Aorta (tissue), 5 donors: ENCODE measurements around the gene HPSE2. TPM values are rescaled to one million over a fixed set of nuclear protein-coding genes. Genes with fewer than 3 reads are reported as not detected.

Source experiments
- ATAC-seq: fragments of 200-7000 bp; cut with Tn5 transposase; one replicate; pipeline ENCODE4 v1.9.1; 2022; ENCODE audit warnings: moderate library complexity; ENCODE audit not compliant: low FRiP score
- DNase-seq, 2 donors: peaks; one replicate each; pipeline ENCODE4 v3.0.0-alpha.2; 2020
- H3K27ac ChIP-seq, 2 donors: one replicate each; pipeline ENCODE4 v1.5.1; 2013; ENCODE audit warnings: low read length in 2 of 2, mild to moderate bottlenecking in 2 of 2, moderate library complexity in 2 of 2, control low read depth in 1 of 2, inconsistent platforms in 1 of 2, low read depth in 1 of 2
- H3K27me3 ChIP-seq, 2 donors: one replicate each; pipeline ENCODE4 v1.6.1; 2013; ENCODE audit warnings: control low read depth in 1 of 2, low read length in 1 of 2, mild to moderate bottlenecking in 1 of 2, moderate library complexity in 1 of 2; ENCODE audit not compliant: insufficient read depth in 2 of 2, control insufficient read depth in 1 of 2
- H3K36me3 ChIP-seq, 2 donors: one replicate each; pipeline ENCODE4 v1.6.1; 2013; ENCODE audit warnings: control low read depth in 1 of 2, low read length in 1 of 2, mild to moderate bottlenecking in 1 of 2; ENCODE audit not compliant: insufficient read depth in 2 of 2, control insufficient read depth in 1 of 2
- H3K4me1 ChIP-seq, 2 donors: one replicate each; pipeline ENCODE4 v1.6.1; 2013; ENCODE audit warnings: low read length in 2 of 2, control low read depth in 1 of 2, mild to moderate bottlenecking in 1 of 2, moderate library complexity in 1 of 2; ENCODE audit not compliant: insufficient read depth in 2 of 2, control insufficient read depth in 1 of 2
- H3K4me3 ChIP-seq, 2 donors: one replicate each; pipeline ENCODE4 v1.5.1; 2013; ENCODE audit warnings: low read length in 2 of 2, control low read depth in 1 of 2, mild to moderate bottlenecking in 1 of 2
- H3K9me3 ChIP-seq: one replicate; pipeline ENCODE4 v1.6.1; 2013; ENCODE audit warnings: mild to moderate bottlenecking, low read length; ENCODE audit not compliant: control insufficient read depth
- WGBS, 2 donors: extraction: QIAGEN DNeasy Blood & Tissue Kit; methylation state at CpG; one replicate each; pipeline ENCODE4 v1.1.7; 2013; 5-methylcytosine and 5-hydroxymethylcytosine counted together
- intact Hi-C, 2 donors: fragments of 100-400 bp; cut with DNase I; formaldehyde crosslinking; loops; one replicate each; pipeline versions ENCODE4 v1.14.2 to v1.15.0; 2022
- polyA plus RNA-seq, 2 donors: library from polyadenylated mRNA; stranded (reverse); fragments of 200-250 nt; gene quantifications; one replicate each; pipeline ENCODE4 v1.2.3, GENCODE V29; 2013
- total RNA-seq, 2 donors: library from RNA; stranded (reverse); fragmentation: NEBNext Ultra II Directional; extraction: Animal tissue kit (Norgen Biotek cat#: 25700); gene quantifications; one replicate each; pipeline ENCODE4 v1.2.1, GENCODE V29; 2021
- donor health status: healthy with polysubstance abuse.
- donor health status: Bipolar disorder and iron deficiency.
- donor health status: DM: no; HTN: no; CAD: no.
- donor health status: DM: no; HTN: no; CAD: no.
- donor health status: DM: yes; HTN: yes; CAD: no.

The HPSE2 gene
- total and polyA plus RNA-seq, 4 donors, result 1.2 to 22.0 (median 4.8) TPM

DNA sequence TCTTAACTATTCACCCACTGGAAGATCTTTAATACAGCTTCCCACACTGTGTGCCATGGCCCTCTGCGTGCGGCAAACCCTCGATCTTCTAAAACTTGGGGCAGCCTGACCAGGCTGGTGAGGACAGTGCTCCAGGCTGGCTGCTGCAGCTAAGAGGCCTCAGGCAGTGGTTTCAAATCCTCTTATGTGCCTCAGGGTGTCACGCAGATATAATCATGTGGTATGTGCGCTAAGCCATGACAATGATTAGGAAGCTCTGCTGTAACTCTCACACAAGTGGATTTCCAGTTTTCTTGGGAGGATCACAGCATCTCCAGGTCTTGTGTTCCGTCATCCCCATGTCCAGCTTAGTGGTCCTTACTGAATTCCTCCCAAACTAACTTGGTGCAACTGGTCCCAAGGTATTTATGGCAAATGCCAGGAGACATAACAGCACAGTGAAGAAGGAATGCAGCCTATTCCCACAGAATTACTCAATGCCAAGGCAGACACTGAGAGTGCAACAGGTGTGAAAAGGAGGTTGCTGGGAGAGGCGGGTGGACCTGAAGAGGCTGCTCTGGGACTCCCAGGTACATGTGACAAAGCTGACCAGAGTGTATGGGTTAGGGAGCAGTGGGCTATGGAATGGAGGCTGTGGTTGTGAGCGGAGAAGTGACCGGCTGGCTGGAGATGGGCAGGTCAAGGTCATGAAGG lies 791.2 kb downstream of the HPSE2 start:
- Histone ChIP-seq H3K27me3 (no peaks in the 10 kb centered on the region), H3K9me3 (no peaks in the 10 kb centered on the region), H3K4me1 (no peaks in the 10 kb centered on the region), H3K4me3 (no peak overlapping the region), H3K27ac (no peak overlapping the region), H3K36me3 (peaks cover 0 to 3% of the 10 kb centered on the region in 2 donors)
- DNase-seq (no peak), ATAC-seq (no peak)
- intact Hi-C loops, result no loop called here
- 86 to 93% methylated on average over 9 of the region's 9 CpGs for WGBS, 2 donors

GRCh38 chr10:98438715-98439114 lies 796.9 kb downstream of the HPSE2 start:
- Histone ChIP-seq H3K4me1 (no peaks in the 10 kb centered on the region), H3K27me3 (no peaks in the 10 kb centered on the region), H3K4me3 (no peak overlapping the region), H3K36me3 (peaks cover 0 to 12% of the 10 kb centered on the region in 2 donors), H3K27ac (no peak overlapping the region), H3K9me3 (no peaks in the 10 kb centered on the region)
- DNase-seq (peak in 1 of 2 donors; percentile 52), ATAC-seq (no peak)
- intact Hi-C loops, result no loop called here
- WGBS, 2 donors, result 92 to 94% methylated on average over 4 of the region's 4 CpGs

DNA sequence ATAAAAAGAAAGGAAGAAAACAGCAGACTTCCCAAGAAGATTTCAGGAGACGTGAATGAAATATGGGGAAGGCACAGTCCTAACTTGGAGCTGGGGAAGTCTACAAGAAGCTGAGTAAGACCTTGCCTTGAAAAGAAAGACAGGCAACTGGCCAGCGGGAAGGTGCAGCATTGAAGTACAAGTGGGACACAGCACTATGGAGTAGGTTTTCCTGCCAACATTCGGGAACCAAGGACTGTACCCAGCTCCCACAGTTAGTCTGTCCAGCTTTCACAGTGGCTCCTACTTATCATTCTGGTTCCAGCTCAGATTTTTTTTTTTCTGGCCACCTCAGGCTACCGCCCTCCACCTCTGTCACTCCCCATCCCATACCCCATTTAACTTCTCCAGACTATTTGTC lies 798.9 kb downstream of the HPSE2 start:
- WGBS, 2 donors, result 73 to 84% methylated on average over 4 of the region's 4 CpGs
- Histone ChIP-seq H3K9me3 (no peaks in the 10 kb centered on the region), H3K27ac (no peak overlapping the region), H3K27me3 (no peaks in the 10 kb centered on the region), H3K4me1 (no peaks in the 10 kb centered on the region), H3K36me3 (peaks cover 0 to 12% of the 10 kb centered on the region in 2 donors), H3K4me3 (no peak overlapping the region)
- ATAC-seq, result no peak
- no peak for DNase-seq
- intact Hi-C loops, result no loop called here

GRCh38 chr10:98435178-98435577 lies 800.5 kb downstream of the HPSE2 start:
- Histone ChIP-seq H3K27ac (no peak overlapping the region), H3K4me1 (no peaks in the 10 kb centered on the region), H3K27me3 (no peaks in the 10 kb centered on the region), H3K36me3 (peaks cover 0 to 18% of the 10 kb centered on the region in 2 donors), H3K9me3 (no peaks in the 10 kb centered on the region), H3K4me3 (no peak overlapping the region)
- DNase-seq (no peak), ATAC-seq (no peak)
- 93 to 97% methylated on average over 12 of the region's 12 CpGs for WGBS, 2 donors
- intact Hi-C loops, result no loop called here

GRCh38 chr10:98433881-98434732 lies 801.5 kb downstream of the HPSE2 start:
- H3K9me3 ChIP-seq, result no peaks in the 10 kb centered on the region
- no peaks in the 10 kb centered on the region for H3K27me3 ChIP-seq
- DNase-seq, result no peak
- no peak overlapping the region for H3K27ac ChIP-seq
- H3K4me3 ChIP-seq, result no peak overlapping the region
- H3K4me1 ChIP-seq, result no peaks in the 10 kb centered on the region
- ATAC-seq, result no peak
- H3K36me3 ChIP-seq, result peaks cover 0 to 21% of the 10 kb centered on the region in 2 donors
- 96% methylated on average over 21 of the region's 21 CpGs for WGBS, 2 donors
- intact Hi-C loops, result no loop called here

DNA sequence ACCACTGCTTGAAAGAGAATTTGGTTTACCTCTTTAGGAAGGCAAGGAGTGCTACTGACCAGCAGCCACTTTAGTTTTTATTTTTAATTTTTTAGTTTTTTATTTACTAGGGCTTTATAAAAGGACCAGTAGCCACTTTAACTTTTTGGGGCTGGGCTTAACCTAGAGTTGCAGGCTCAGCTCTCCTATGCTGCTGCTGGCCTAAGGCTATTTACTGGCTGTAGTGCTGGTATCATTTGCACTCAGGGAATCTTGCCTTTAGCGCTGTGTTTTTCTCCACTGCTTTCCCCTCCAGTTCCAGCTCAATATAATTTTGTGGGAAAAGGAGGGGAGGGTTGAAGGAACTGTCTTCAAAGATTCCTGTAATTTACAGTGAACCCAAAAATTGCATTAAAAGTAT lies 802.3 kb downstream of the HPSE2 start:
- Histone ChIP-seq H3K36me3 (peaks cover 0 to 21% of the 10 kb centered on the region in 2 donors), H3K4me1 (no peaks in the 10 kb centered on the region), H3K4me3 (no peak overlapping the region), H3K27ac (no peak overlapping the region), H3K9me3 (no peaks in the 10 kb centered on the region), H3K27me3 (no peaks in the 10 kb centered on the region)
- WGBS, 2 donors, result 98 to 100% methylated on average over 1 of the region's 1 CpG
- no peak for DNase-seq
- no peak for ATAC-seq
- intact Hi-C loops, result no loop called here

GRCh38 chr10:98432330-98432729 lies 803.3 kb downstream of the HPSE2 start:
- no peaks in the 10 kb centered on the region for H3K4me1 ChIP-seq
- H3K9me3 ChIP-seq, result no peaks in the 10 kb centered on the region
- ATAC-seq (no peak), DNase-seq (no peak)
- no peaks in the 10 kb centered on the region for H3K27me3 ChIP-seq
- no peak overlapping the region for H3K27ac ChIP-seq
- H3K4me3 ChIP-seq, result no peak overlapping the region
- peaks cover 0 to 21% of the 10 kb centered on the region in 2 donors for H3K36me3 ChIP-seq
- intact Hi-C loops, result no loop called here
- 54 to 97% methylated on average over 1 of the region's 1 CpG for WGBS, 2 donors

DNA sequence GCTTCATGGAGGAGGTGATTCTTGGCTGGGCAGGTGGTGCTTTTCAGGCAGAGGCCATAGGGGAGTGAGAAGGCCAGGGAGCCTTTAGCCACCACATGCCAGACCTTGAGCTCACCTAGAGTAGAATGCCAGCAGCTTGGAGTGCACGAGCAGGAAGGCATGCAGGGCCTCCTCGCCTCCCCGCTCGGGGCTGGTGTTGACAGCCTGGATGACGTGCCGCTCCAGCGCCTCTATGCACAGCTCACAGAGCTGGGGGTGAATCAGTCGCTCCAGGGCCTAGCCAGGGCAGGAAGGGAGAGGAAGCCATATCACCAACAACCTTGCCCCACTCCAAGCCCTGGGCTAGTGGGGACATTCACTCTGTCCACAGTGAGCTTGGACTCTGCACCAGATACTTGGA lies 804.6 kb downstream of the HPSE2 start:
- Histone ChIP-seq H3K4me3 (no peak overlapping the region), H3K4me1 (no peaks in the 10 kb centered on the region), H3K9me3 (no peaks in the 10 kb centered on the region), H3K36me3 (peaks cover 0 to 24% of the 10 kb centered on the region in 2 donors), H3K27ac (no peak overlapping the region), H3K27me3 (no peaks in the 10 kb centered on the region)
- DNase-seq (no peak), ATAC-seq (no peak)
- 88 to 90% methylated on average over 8 of the region's 8 CpGs for WGBS, 2 donors
- intact Hi-C loops, result no loop called here

GRCh38 chr10:98430427-98430826 lies 805.2 kb downstream of the HPSE2 start:
- 98% methylated on average over 8 of the region's 8 CpGs for WGBS, 2 donors
- no peak for ATAC-seq
- H3K4me3 ChIP-seq, result no peak overlapping the region
- no peak for DNase-seq
- H3K36me3 ChIP-seq, result peaks cover 0 to 23% of the 10 kb centered on the region in 2 donors
- intact Hi-C loops, result no loop called here
- H3K27me3 ChIP-seq, result no peaks in the 10 kb centered on the region
- no peaks in the 10 kb centered on the region for H3K9me3 ChIP-seq
- no peaks in the 10 kb centered on the region for H3K4me1 ChIP-seq
- no peak overlapping the region for H3K27ac ChIP-seq
